H1 (cell line): Measurements from ENCODE around the gene SEPTIN2. TPM values are rescaled to one million over a fixed set of nuclear protein-coding genes. Genes with fewer than 3 reads are reported as not detected.

Experiments used
- ATF2 ChIP-seq: IDR thresholded peaks from 2 replicates; pipeline ENCODE4 v1.6.1; 2012; ENCODE audit warnings: low read length, inconsistent platforms
- EZH2 ChIP-seq: fragments of 200-600 bp; sonication (generic); IDR thresholded peaks from 2 replicates; pipeline ENCODE4 v1.7.1; 2012; ENCODE audit warnings: low read depth, mild to moderate bottlenecking, moderate library complexity, low read length, inconsistent platforms; ENCODE audit not compliant: severe bottlenecking
- JUND ChIP-seq: IDR thresholded peaks from 2 replicates; pipeline ENCODE4 v1.6.1; 2011; ENCODE audit warnings: mild to moderate bottlenecking, improper control_type of control experiment, low read length
- POLR2AphosphoS5 ChIP-seq: IDR thresholded peaks from 2 replicates; pipeline ENCODE4 v1.6.1; 2011; ENCODE audit warnings: low read depth, low read length
- RNF2 ChIP-seq: fragments of 200-900, 300-1000 bp; sonication (generic); IDR thresholded peaks from 2 replicates; pipeline ENCODE4 v1.7.1; 2016; ENCODE audit warnings: borderline replicate concordance, low read depth, mild to moderate bottlenecking, antibody characterized with exemption, low read length; ENCODE audit not compliant: poor library complexity, severe bottlenecking; ENCODE audit errors: missing control alignments
- SIRT6 ChIP-seq: IDR thresholded peaks from one replicate; pipeline ENCODE4 v1.7.1; 2012; ENCODE audit warnings: low read length, inconsistent platforms
- TCF12 ChIP-seq: IDR thresholded peaks from 2 replicates; pipeline ENCODE4 v1.6.1; 2011; ENCODE audit warnings: low read depth, mild to moderate bottlenecking, low read length
- polyA plus RNA-seq, 7 experiments: library from polyadenylated mRNA; depleted of rRNA in 3 of 7; stranded (reverse) in 5 of 7; unstranded in 2 of 7; fragments of >200 nt in 5 of 7; fragments of 200-250 nt in 2 of 7; gene quantifications; 1 replicate in 5 of 7; 2 replicates in 1 of 7; 4 replicates in 1 of 7; pipeline versions ENCODE4 v1.2.1 to v1.2.3, GENCODE V29; 2011 to 2013; ENCODE audit warnings: missing spikeins in 2 of 7, mixed read lengths in 2 of 7
- total RNA-seq: library from RNA; stranded (reverse); fragmentation: NEBNext Ultra II Directional; extraction: Animal tissue kit (Norgen Biotek cat#: 25700); gene quantifications from 2 replicates; pipeline ENCODE4 v1.2.1, GENCODE V29; 2021
- TF ChIP-seq, protein P1 (sequence below): fragments of 300-600 bp; sonication (generic); IDR thresholded peaks from 2 replicates; pipeline ENCODE4 v1.7.1; 2012; ENCODE audit warnings: low read length, moderate library complexity, mild to moderate bottlenecking, inconsistent platforms; ENCODE audit not compliant: insufficient replicate concordance

Gene SEPTIN2
- total and polyA plus RNA-seq, 2 of the 8 experiments (the other 6 are each of a cell fraction or from before 2014, with no cell fraction given), result 392 to 650 TPM

DNA sequence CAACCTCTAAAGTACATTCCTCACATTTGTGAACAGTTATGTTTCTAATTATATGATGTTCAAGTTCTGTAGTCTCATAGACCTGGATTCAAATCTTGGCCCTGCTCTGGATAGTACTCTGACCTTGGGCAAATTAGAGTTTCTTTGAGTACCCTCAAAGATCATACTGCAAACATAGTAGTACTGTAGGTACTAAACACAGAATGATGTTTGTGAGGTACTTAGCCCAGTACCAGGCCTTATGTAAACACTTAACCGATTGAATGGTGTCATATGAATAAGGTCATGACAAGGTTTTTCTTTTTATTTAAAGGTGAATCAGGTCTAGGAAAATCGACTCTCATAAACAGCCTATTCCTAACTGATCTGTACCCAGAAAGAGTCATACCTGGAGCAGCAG lies 19.1 kb downstream of the SEPTIN2 start (continued):
- TF ChIP-seq, protein P1, sequence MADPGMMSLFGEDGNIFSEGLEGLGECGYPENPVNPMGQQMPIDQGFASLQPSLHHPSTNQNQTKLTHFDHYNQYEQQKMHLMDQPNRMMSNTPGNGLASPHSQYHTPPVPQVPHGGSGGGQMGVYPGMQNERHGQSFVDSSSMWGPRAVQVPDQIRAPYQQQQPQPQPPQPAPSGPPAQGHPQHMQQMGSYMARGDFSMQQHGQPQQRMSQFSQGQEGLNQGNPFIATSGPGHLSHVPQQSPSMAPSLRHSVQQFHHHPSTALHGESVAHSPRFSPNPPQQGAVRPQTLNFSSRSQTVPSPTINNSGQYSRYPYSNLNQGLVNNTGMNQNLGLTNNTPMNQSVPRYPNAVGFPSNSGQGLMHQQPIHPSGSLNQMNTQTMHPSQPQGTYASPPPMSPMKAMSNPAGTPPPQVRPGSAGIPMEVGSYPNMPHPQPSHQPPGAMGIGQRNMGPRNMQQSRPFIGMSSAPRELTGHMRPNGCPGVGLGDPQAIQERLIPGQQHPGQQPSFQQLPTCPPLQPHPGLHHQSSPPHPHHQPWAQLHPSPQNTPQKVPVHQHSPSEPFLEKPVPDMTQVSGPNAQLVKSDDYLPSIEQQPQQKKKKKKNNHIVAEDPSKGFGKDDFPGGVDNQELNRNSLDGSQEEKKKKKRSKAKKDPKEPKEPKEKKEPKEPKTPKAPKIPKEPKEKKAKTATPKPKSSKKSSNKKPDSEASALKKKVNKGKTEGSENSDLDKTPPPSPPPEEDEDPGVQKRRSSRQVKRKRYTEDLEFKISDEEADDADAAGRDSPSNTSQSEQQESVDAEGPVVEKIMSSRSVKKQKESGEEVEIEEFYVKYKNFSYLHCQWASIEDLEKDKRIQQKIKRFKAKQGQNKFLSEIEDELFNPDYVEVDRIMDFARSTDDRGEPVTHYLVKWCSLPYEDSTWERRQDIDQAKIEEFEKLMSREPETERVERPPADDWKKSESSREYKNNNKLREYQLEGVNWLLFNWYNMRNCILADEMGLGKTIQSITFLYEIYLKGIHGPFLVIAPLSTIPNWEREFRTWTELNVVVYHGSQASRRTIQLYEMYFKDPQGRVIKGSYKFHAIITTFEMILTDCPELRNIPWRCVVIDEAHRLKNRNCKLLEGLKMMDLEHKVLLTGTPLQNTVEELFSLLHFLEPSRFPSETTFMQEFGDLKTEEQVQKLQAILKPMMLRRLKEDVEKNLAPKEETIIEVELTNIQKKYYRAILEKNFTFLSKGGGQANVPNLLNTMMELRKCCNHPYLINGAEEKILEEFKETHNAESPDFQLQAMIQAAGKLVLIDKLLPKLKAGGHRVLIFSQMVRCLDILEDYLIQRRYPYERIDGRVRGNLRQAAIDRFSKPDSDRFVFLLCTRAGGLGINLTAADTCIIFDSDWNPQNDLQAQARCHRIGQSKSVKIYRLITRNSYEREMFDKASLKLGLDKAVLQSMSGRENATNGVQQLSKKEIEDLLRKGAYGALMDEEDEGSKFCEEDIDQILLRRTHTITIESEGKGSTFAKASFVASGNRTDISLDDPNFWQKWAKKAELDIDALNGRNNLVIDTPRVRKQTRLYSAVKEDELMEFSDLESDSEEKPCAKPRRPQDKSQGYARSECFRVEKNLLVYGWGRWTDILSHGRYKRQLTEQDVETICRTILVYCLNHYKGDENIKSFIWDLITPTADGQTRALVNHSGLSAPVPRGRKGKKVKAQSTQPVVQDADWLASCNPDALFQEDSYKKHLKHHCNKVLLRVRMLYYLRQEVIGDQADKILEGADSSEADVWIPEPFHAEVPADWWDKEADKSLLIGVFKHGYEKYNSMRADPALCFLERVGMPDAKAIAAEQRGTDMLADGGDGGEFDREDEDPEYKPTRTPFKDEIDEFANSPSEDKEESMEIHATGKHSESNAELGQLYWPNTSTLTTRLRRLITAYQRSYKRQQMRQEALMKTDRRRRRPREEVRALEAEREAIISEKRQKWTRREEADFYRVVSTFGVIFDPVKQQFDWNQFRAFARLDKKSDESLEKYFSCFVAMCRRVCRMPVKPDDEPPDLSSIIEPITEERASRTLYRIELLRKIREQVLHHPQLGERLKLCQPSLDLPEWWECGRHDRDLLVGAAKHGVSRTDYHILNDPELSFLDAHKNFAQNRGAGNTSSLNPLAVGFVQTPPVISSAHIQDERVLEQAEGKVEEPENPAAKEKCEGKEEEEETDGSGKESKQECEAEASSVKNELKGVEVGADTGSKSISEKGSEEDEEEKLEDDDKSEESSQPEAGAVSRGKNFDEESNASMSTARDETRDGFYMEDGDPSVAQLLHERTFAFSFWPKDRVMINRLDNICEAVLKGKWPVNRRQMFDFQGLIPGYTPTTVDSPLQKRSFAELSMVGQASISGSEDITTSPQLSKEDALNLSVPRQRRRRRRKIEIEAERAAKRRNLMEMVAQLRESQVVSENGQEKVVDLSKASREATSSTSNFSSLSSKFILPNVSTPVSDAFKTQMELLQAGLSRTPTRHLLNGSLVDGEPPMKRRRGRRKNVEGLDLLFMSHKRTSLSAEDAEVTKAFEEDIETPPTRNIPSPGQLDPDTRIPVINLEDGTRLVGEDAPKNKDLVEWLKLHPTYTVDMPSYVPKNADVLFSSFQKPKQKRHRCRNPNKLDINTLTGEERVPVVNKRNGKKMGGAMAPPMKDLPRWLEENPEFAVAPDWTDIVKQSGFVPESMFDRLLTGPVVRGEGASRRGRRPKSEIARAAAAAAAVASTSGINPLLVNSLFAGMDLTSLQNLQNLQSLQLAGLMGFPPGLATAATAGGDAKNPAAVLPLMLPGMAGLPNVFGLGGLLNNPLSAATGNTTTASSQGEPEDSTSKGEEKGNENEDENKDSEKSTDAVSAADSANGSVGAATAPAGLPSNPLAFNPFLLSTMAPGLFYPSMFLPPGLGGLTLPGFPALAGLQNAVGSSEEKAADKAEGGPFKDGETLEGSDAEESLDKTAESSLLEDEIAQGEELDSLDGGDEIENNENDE, result no peak
- no peak for TF ChIP-seq TCF12
- no peak for TF ChIP-seq SIRT6
- TF ChIP-seq RNF2, result no peak
- TF ChIP-seq POLR2AphosphoS5, result no peak
- TF ChIP-seq EZH2, result no peak
- TF ChIP-seq JUND, result no peak
- no peak for TF ChIP-seq ATF2
